GM21786 (cell line): ENCODE results near the gene ACRBP.
"Not testable (repeated sequence)": the region's sequence is repeated elsewhere in the genome, so short reads cannot be mapped to it uniquely, and the experiment has no call there.

Source experiments
- ATAC-seq: cut with Tn5 transposase; IDR thresholded peaks from one replicate; pipeline ENCODE4 v1.9.1; 2021; ENCODE audit not compliant: unreplicated experiment

ACRBP gene

DNA sequence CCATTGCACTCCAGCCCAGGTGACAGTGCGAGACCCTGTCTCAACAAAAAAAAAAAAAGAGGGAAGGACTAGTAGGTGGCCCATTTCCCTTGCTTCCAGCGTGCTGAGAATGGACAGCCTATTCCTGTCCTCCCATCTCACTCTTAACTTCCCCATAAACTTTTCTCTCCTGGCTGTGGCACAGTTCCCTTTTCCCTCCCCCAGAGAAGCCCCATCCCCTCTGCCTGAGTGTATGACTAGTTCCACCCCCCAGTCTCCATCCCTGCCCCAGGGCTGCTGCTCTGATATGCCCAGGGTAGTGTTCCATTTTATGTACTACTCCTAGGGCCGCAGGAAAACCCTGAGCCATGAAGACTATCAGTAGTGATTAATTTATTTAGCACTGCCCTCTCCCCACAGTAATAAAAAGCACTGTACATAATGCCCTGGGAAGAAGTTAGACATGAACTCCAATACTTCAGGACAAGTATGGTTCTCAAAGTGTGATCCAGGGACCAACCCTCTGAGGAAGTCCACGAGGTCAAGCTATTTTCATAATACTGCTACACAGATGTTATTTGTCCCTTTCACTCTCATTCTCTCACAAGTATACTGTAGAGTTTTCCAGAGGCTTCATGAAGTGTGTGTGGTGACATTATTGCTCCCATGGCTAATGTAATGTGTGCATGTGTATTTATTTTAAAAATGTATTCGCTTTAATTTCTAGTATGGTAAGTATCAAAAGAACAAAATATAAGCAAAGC lies 28.6 kb downstream of the ACRBP start:
- ATAC-seq = no peak

DNA sequence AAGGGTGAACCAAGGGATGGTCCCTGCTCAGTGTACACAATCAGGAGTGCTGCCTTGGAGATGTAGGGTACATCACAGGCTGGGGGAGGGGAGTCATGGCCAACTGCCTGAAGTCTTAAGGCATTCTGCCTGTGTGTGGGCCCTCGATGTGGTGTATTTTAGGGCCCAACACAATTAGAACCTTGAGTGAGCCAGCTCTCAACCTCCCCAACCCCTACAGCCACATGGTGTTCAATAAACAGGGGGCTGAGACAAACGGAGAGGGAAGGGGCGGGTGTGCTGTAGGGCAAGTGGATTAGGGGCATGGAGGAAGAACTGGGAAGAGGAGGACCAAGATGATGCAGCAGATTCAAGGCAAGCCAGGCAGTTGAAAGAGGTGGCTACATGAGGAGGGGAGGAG lies 31.4 kb downstream of the ACRBP start:
- no peak for ATAC-seq

- ATAC-seq = no peak
Observed at GRCh38 chr12:6614513-6615172, 32.6 kb downstream of the ACRBP start.

DNA sequence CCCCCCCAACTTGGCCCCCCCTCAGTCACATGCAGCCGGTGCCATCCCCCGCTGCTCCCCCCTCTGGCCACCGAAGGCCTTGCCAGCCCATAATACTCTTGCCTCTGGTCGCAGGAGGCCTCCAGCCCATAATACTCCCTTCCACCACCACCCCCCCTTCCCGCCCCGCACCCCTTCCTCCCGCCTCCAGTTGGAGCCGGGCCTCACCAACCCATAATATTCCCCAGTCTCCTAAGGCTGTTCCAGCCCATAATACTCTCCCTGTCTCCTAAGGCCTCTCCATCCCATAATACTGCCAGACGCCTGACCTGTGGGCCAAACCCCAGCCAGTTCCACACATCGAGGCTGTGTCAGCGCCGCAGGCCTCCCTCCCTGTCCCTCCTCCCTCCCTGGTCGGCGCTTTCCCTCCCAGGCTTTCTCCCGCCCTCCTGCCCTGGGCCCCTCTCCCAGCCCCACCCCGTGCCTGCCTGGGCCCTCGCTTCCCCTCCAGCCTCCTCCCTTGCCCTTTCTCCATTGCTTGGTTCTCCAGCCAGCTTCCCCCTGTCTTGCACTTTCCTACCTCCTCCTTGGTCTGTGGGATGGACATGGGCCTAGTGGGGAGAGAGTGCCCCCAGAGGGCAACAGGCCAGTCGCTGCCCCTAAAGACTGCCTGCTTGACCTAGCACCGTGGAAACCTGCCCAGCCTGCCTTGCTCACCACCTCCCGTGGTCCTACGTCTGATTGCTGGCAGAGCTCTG lies 33.3 kb downstream of the ACRBP start:
- ATAC-seq = no peak

DNA sequence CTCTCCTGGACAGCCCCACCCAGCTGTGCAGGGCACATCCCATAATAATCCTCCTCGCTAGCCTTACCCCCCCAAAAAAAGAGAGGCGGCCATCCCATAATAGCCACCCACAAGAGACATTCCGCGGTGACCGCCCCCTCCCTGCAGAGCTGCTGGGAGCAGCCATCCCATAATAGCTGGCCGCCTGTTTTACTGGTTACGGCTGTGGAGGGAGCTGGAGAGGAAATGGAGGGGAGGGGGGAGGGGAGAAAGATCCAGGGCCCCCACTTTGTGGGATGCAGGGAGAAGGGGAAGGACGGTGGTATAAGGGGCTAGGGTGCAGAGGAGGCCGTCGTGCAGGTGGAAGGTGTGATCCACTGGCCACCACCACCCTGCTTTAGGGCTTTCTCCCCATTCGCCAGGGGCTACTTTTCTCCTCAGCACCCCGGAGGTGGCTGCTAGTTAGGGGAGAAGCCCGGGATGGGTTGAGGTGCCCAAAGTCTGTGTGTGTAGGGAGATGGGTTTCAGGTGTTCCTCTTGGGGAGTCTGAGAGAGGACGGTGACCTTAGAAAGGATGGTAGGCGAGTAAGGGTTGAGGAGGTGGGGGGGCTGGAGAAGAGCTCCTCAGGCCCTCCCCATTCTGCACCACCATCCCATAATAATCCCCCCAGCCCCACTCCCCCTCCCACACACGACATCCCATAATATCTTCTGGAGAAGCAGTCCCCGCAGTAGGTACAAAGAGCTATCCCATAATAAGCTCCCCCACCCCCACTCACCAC lies 34.0 kb downstream of the ACRBP start:
- no peak for ATAC-seq

DNA sequence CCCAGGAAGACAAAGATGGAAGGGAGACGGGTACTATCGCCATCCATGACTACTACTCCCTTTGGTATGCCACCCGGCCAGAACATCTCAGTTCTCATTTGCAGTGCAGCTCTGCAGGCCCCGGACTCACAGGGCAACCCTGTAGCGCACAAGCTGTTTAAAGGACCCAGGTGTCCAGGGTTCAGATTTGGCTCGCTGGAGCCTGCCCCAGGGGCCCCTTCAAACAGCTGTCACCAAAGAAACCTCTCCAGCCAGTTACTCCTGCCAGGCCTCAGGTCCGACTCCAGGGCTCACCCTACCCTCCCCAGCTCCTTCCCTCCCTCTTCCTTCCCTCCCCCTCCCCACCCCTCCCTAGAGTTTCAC lies 34.6 kb downstream of the ACRBP start:
- ATAC-seq = no peak

DNA sequence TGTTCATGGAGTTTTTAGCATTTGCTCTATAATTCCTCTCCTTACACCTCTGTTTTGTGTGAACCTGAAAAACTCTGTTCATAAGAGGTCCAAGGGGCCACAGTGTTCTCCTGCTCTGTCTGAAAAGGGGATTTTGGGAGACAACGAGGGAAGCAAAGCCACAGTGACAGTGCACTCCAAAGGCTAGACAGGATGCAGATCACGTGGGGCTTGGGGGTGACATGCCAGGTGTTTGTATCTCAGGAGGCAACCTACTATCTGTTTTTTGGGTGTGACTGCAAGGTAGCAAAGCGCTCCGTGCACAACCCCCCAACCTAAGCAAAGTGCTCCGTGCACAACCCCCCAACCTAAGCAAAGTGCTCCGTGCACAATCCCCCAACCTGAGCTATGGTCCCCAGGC lies 35.0 kb downstream of the ACRBP start:
- no peak for ATAC-seq

DNA sequence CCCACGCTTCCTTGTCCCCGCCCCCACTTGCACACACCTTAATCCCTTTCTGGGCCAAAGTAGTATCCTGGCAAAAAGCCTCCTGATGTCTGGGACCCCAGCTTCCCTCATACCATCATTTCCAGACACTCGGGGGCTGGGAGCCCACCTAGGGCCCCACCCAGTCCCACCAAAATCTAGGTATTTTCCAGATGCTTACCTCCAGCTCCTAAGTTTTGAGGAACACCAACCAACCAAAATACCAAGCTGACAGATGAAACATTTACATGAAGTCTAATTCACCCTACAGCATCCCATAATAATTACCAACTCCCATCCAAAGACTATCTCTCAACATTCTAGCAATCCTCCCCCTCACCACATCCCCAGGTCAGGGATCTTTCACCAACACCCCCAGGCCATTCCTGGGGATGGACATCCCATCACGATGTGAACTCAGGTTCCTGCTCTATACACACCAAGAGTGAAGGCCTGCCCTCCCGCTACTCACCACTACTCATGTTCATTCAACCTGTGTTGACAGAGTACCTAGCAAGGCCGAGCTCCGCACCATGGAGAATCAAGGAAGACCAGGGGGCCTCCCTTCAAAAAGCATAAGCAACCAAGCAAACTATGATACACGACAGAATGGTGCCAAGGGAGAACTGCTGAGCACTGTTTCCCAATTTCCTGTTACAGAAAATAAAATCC lies 38.5 kb downstream of the ACRBP start:
- ATAC-seq = no peak

DNA sequence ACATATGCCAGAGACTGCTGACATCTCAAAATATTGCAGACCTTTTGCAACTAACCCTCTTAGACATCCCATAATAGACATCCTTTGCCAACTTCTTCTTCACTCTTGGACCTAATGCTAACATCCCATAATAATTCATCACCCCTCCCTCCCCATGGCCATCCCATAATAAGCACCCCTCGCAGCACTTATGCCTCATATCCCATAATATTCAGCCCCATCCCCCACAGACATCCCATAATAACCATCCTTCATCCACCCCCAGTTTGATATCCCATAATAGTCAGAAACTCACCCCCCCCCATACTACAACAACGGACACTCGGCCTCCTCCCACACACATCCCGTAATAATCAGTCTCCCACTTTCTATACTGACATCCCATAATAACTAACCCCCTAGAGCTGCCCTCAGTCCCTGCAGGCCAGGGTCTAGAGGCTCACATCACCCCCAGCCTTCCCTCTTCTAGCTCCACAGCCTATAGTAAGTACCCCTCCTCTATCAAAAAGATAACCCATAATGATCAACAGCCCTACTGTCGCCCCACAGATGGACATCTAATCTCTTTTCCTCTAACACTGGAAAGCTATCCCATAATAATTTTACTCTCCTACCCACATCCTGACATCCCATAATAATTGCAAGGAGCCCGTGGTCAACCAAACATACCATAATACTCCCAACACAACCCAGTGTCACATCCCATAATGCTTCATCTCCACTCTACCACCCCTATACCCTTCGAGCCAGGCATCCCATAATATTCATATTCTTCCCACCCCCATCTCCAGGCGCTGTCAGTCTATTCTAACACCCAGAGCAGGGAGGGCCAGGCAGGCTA lies 39.3 kb downstream of the ACRBP start:
- ATAC-seq = peak; percentile 47

GRCh38 chr12:6606331-6607131 lies 40.7 kb downstream of the ACRBP start:
- no peak for ATAC-seq

GRCh38 chr12:6605421-6606330 lies 41.6 kb downstream of the ACRBP start:
- no peak for ATAC-seq

DNA sequence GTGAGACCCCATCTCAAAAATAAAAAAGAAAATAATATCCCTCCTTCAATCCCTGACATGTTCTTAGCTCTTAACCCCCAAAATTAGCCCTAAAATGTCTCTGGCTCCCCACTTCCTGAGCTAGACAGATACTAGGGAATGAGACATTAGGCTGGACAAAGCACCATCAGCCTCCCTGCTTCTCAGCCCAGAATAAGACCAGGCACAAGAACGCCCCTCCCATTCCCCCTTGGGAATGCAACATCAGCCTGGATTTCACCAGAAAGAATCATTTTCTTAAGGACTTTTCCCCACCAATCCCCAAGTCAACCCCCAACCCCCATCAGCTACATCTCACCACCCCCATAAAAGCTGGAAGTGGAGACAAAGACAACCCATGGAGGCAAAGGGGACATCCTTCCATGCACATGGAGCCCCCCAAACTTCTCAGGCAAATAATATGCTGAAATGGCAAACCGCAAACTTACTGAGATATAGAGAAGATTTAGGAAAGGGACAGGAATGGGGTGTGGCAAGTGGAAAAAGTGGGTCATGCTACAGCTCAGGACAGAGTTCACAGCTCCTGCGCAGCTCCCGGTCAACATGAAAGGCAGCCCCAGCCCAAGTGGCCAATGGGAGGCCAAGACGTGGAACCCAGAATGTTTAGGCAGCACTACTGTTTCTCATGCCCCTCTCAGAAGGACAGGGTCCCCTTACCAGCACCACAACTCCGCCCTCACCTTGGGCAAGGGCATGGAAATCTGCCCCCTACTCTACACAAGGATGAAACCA lies 42.8 kb downstream of the ACRBP start:
- ATAC-seq = no peak

DNA sequence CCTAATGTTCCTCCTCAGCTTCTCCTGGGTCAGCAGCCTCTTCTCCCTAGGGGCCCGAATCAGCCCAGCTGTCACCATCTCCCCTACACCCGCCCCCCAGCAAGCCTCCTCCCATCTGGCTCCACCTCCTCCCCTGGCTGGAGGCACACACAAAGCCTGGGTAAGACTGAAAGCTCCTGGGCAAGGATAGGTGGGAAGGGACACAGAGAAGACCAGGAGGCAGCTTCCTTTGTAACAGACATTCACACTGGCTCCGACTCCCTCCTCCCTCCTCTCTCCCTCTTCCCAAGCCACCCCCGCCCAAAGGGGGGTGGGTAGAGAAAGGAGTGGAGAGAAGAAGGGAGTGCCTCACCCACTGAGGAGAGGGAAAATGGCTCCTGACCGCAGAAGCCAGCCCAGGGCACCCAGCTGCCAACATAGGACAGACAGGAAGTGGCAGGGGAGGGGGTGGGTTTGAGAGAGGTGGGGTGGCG lies 44.1 kb downstream of the ACRBP start:
- ATAC-seq = no peak

DNA sequence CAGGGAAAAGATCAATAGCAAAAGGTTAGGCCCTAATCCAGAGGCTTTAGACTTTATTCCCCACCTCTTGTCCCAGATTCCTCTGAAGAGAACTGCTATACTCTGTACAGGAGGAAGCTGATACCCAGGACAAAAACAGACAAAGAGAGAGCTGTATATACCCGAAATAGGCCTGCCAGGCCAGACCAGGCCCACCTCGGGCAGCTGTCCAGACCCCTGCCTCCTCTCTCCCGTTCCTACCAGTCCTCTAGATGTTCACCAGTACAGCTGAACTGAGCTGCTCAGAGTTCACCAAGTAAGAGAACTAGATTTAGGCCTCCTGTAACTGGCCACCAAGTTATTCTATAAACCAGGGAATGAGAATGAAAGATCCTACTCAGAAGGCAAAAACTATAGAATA lies 44.7 kb downstream of the ACRBP start:
- no peak for ATAC-seq

GRCh38 chr12:6595673-6596072 lies 51.6 kb downstream of the ACRBP start:
- ATAC-seq = not testable (repeated sequence)

DNA sequence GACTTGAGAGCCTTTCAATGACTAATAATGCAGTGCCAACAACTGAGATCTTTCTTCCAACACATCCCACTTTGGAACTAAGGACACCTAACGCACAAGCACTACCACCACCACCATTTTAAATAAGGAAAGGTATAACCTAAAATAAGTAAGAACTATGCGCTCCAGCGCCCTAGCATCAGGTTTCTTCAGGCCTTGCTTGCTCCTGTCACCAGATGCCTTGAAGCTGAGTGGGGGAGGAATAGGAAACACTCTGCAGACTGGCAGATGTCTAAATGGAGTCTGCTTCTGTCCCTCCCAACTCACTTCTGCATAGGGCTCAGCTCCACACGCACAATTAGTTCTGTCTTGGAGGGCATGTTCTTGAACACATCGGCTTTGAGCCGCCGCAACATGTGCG lies 55.1 kb downstream of the ACRBP start:
- ATAC-seq = no peak
